ENCODE data around the gene TMEM39A. TPM values are rescaled to one million over a fixed set of nuclear protein-coding genes. Genes with fewer than 3 reads are reported as not detected.

The TMEM39A gene
- total RNA-seq, 2 experiments from 2014 or later = 54.1 to 58.0 TPM

DNA sequence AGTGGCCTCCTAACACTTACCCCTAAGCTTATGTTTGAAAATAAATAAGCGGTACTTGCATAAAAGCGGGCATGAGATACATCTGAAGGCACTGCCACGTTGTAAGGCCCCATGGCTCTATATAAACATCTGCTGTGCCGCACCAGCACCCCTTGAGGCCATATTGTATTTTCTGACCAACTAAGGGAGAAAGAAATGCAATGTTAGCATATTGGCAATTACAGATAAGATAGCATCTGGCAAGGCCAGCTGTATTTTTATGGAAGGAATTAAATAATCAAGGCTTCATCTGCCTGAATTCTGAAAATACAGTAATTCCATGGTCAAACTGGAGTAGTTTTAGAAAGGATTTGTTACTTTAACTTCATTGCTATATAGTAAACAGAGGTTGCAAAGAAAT lies 28.7 kb downstream of the TMEM39A start:
- H3K36me3 Mint-ChIP-seq (ENCODE audit: low read depth) = peaks cover 95% of the 10 kb centered on the region
- CTCF ChIA-PET = interaction anchor here (0.7 kb wide), 1 partner anchor 713 kb away, joined by 3 read pairs; no protein-coding TSS in a partner anchor
- intact Hi-C loops (cut with DNase I, micrococcal nuclease) = no loop called here
- H3K36me3 ChIP-seq (ENCODE audit: insufficient read depth, low read length) = peaks cover 86% of the 10 kb centered on the region
- ATAC-seq (ENCODE audit: poor library complexity) (no peak), DNase-seq (no peak)
- no peaks in the 10 kb centered on the region for H3K4me1 ChIP-seq (ENCODE audit: insufficient read depth, low read length)
- TF ChIP-seq, protein P1, sequence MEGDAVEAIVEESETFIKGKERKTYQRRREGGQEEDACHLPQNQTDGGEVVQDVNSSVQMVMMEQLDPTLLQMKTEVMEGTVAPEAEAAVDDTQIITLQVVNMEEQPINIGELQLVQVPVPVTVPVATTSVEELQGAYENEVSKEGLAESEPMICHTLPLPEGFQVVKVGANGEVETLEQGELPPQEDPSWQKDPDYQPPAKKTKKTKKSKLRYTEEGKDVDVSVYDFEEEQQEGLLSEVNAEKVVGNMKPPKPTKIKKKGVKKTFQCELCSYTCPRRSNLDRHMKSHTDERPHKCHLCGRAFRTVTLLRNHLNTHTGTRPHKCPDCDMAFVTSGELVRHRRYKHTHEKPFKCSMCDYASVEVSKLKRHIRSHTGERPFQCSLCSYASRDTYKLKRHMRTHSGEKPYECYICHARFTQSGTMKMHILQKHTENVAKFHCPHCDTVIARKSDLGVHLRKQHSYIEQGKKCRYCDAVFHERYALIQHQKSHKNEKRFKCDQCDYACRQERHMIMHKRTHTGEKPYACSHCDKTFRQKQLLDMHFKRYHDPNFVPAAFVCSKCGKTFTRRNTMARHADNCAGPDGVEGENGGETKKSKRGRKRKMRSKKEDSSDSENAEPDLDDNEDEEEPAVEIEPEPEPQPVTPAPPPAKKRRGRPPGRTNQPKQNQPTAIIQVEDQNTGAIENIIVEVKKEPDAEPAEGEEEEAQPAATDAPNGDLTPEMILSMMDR (IDR thresholded peaks at IDR 0.05) = no peak
- POLR2A ChIA-PET = interaction anchor here (0.7 kb wide), 2 partner anchors 29 to 529 kb away, joined by 3 read pairs; partner anchors contain the start of gene TMEM39A
- peaks cover 0 to 6% of the 10 kb centered on the region in 2 experiments for H3K9me3 ChIP-seq (ENCODE audit: control insufficient read depth in 1 of 2, insufficient read depth in 1 of 2, low read length in 2 of 2)
- H3K4me3 ChIP-seq (ENCODE audit: low read length) = no peak overlapping the region
- H3K27me3 ChIP-seq (ENCODE audit: control insufficient read depth in 1 of 2, insufficient read depth in 2 of 2, low read length in 2 of 2) = no peaks in the 10 kb centered on the region
- H3K27me3 Mint-ChIP-seq = no peaks in the 10 kb centered on the region
- no peak overlapping the region for H3K4me3 Mint-ChIP-seq
- H3K27ac ChIP-seq (ENCODE audit: low read depth in 1 of 2, low read length in 2 of 2) = no peak overlapping the region
- H3K4me1 Mint-ChIP-seq (ENCODE audit: low read depth) = no peaks in the 10 kb centered on the region
- H3K9me3 Mint-ChIP-seq = peaks cover 5% of the 10 kb centered on the region
- no peak overlapping the region for H3K27ac Mint-ChIP-seq

DNA sequence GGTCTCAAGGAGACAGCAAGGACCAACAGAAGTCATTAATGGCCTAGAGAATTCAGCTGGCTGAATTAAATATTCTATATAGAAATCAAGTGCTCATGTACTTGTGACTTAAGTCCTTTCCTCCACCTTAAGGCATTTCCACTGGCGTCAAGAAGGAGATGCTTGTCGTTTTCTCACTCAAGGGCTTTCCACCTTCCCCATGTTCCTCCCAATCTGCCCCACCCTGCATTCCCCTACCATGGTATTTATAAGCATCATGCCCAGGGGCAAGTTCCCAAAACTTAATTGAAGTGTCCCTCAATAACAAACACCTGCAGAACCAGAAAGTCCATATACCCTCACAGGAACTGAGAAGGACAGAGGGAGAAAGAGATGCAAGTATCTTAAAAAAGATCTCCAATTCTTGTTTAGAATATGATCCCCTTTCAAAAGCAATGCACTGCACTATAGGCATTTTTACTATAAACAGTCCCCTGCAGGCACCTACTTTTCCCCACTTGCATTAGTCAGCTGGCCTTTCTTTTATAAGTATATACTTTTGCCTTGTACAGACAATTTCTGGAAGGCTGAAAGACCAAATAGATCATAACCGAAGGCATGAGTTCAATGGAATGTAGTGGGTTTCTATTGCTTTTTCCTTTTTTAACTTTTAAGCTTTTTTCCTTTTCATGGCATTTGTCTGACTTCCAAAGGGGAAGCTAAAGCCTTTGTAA lies 29.6 kb downstream of the TMEM39A start:
- ChIA-PET POLR2A (no interaction called here), CTCF (no interaction called here)
- intact Hi-C loops (cut with DNase I, micrococcal nuclease) = no loop called here
- no peaks in the 10 kb centered on the region for H3K27me3 Mint-ChIP-seq
- no peak for ATAC-seq (ENCODE audit: poor library complexity)
- Histone ChIP-seq H3K4me1 (ENCODE audit: insufficient read depth, low read length) (no peaks in the 10 kb centered on the region), H3K27ac (ENCODE audit: low read depth in 1 of 2, low read length in 2 of 2) (no peak overlapping the region), H3K36me3 (ENCODE audit: insufficient read depth, low read length) (peaks cover 88% of the 10 kb centered on the region), H3K4me3 (ENCODE audit: low read length) (no peak overlapping the region), H3K9me3 (ENCODE audit: control insufficient read depth in 1 of 2, insufficient read depth in 1 of 2, low read length in 2 of 2) (peaks cover 0 to 15% of the 10 kb centered on the region in 2 experiments), H3K27me3 (ENCODE audit: control insufficient read depth in 1 of 2, insufficient read depth in 2 of 2, low read length in 2 of 2) (no peaks in the 10 kb centered on the region)
- peaks cover 8% of the 10 kb centered on the region for H3K9me3 Mint-ChIP-seq
- no peak for DNase-seq
- no peaks in the 10 kb centered on the region for H3K4me1 Mint-ChIP-seq (ENCODE audit: low read depth)
- H3K4me3 Mint-ChIP-seq = no peak overlapping the region
- peaks cover 100% of the 10 kb centered on the region for H3K36me3 Mint-ChIP-seq (ENCODE audit: low read depth)
- no peak overlapping the region for H3K27ac Mint-ChIP-seq
- TF ChIP-seq, protein P1 (IDR thresholded peaks at IDR 0.05) = no peak

DNA sequence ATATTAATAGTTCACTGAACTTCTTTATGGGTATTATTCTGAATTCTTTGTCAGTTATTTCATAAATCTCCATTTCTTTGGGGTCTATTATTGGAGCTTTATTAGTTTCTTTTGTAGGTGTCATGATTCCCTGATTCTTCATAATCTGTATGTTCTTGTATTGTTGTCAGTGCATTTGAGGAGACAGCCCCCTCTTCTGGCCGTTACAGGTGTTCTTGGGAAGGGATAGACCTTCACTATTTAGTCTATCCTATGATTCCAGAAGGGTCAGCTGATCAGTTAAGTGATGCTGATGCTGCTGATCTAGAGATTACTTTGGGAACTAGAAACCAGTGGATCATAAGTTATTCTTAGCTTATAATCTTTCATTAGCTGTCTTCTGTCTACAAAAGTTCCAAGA lies 34.9 kb downstream of the TMEM39A start:
- no peak overlapping the region for H3K27ac Mint-ChIP-seq
- POLR2A ChIA-PET = no interaction called here
- no peak overlapping the region for H3K4me3 Mint-ChIP-seq
- no peak overlapping the region for H3K4me3 ChIP-seq (ENCODE audit: low read length)
- H3K4me1 Mint-ChIP-seq (ENCODE audit: low read depth) = no peaks in the 10 kb centered on the region
- no peak overlapping the region for H3K27ac ChIP-seq (ENCODE audit: low read depth in 1 of 2, low read length in 2 of 2)
- peaks cover 78% of the 10 kb centered on the region for H3K36me3 Mint-ChIP-seq (ENCODE audit: low read depth)
- H3K27me3 ChIP-seq (ENCODE audit: control insufficient read depth in 1 of 2, insufficient read depth in 2 of 2, low read length in 2 of 2) = no peaks in the 10 kb centered on the region
- H3K36me3 ChIP-seq (ENCODE audit: insufficient read depth, low read length) = peaks cover 40% of the 10 kb centered on the region
- H3K9me3 Mint-ChIP-seq = peaks cover 31% of the 10 kb centered on the region
- H3K27me3 Mint-ChIP-seq = no peaks in the 10 kb centered on the region
- CTCF ChIA-PET = no interaction called here
- TF ChIP-seq, protein P1 (IDR thresholded peaks at IDR 0.05) = no peak
- H3K9me3 ChIP-seq (ENCODE audit: control insufficient read depth in 1 of 2, insufficient read depth in 1 of 2, low read length in 2 of 2) = peaks cover 11 to 57% of the 10 kb centered on the region in 2 experiments
- H3K4me1 ChIP-seq (ENCODE audit: insufficient read depth, low read length) = no peaks in the 10 kb centered on the region
- intact Hi-C loops (cut with DNase I, micrococcal nuclease) = no loop called here
- DNase-seq = no peak
- no peak for ATAC-seq (ENCODE audit: poor library complexity)
